HG03175 (cell line): Measurements from ENCODE around the gene GNG13.
"Not testable (repeated sequence)": the region's sequence is repeated elsewhere in the genome, so short reads cannot be mapped to it uniquely, and the experiment has no call there.

Experiments used
- ATAC-seq: cut with Tn5 transposase; IDR thresholded peaks from one replicate; pipeline ENCODE4 v1.9.1; 2021; ENCODE audit warnings: mild to moderate bottlenecking, moderate library complexity; ENCODE audit not compliant: unreplicated experiment

Gene GNG13

GRCh38 chr16:764848-765487, 35.6 kb downstream of the GNG13 start:
- ATAC-seq, result no peak

GRCh38 chr16:764184-764750, 36.3 kb downstream of the GNG13 start:
- ATAC-seq, result no peak

- no peak for ATAC-seq
Observed at GRCh38 chr16:763369-764183, 37.0 kb downstream of the GNG13 start.

- ATAC-seq, result no peak
Observed at GRCh38 chr16:762595-763268, 37.8 kb downstream of the GNG13 start.

GRCh38 chr16:761625-762513, 38.7 kb downstream of the GNG13 start:
- no peak for ATAC-seq

GRCh38 chr16:760545-761343, 39.8 kb downstream of the GNG13 start, which contains the start of gene MSLN:
Gene MSLN (plus strand): TSS chr16:760734. CDS start chr16:762681, 1,947 bp downstream.
- no peak for ATAC-seq

- ATAC-seq, result no peak
Observed at GRCh38 chr16:760065-760464, 40.5 kb downstream of the GNG13 start.

- no peak for ATAC-seq
Observed at GRCh38 chr16:759110-759910, 41.2 kb downstream of the GNG13 start.

- no peak for ATAC-seq
Observed at GRCh38 chr16:756428-756827, 44.1 kb downstream of the GNG13 start.

- no peak for ATAC-seq
Observed at GRCh38 chr16:754656-755055, 45.9 kb downstream of the GNG13 start.

GRCh38 chr16:754121-754607, 46.4 kb downstream of the GNG13 start:
- not testable (repeated sequence) for ATAC-seq

- ATAC-seq, result no peak
Observed at GRCh38 chr16:752007-752312, 48.6 kb downstream of the GNG13 start.

- no peak for ATAC-seq
Observed at GRCh38 chr16:751152-752006, 49.2 kb downstream of the GNG13 start.

GRCh38 chr16:750485-750884, 50.0 kb downstream of the GNG13 start:
- ATAC-seq, result no peak

GRCh38 chr16:749010-749409, 51.5 kb downstream of the GNG13 start:
- no peak for ATAC-seq
